Sigmoid colon (tissue), 4 donors: ENCODE results near the gene SLC35B2.

Experiments
- CTCF ChIP-seq, 4 experiments: fragments of 450-650 bp in 3 of 4; fragments of 200-600 bp in 1 of 4; IDR thresholded peaks; one replicate each; pipeline ENCODE4 v1.5.1; 2016 to 2019; ENCODE audit warnings: antibody characterized with exemption in 4 of 4, mild to moderate bottlenecking in 3 of 4, moderate library complexity in 2 of 4
- EP300 ChIP-seq, 4 donors: sonication (generic); formaldehyde crosslinking; IDR thresholded peaks; one replicate each; pipeline ENCODE4 v1.6.1; 2017; ENCODE audit warnings: antibody characterized with exemption in 4 of 4
- POLR2A ChIP-seq, 2 donors: fragments of 450-650 bp; IDR thresholded peaks; one replicate each; pipeline ENCODE4 v1.6.1; 2016; ENCODE audit warnings: antibody characterized with exemption in 2 of 2, mild to moderate bottlenecking in 2 of 2, moderate library complexity in 2 of 2

GRCh38 chr6:44251576-44252524, 5.5 kb downstream of the SLC35B2 start:
- TF ChIP-seq CTCF (IDR thresholded peaks at IDR 0.05), result no peak
- TF ChIP-seq EP300 (IDR thresholded peaks at IDR 0.05), result no peak
- no peak for TF ChIP-seq POLR2A (IDR thresholded peaks at IDR 0.05)
